Measurements from ENCODE around the gene TNFRSF19.

The TNFRSF19 gene

GRCh38 chr13:23654111-23655110 is 84.2 kb downstream of the TNFRSF19 start:
- Mint-ChIP-seq H3K9me3 (no peaks in the 10 kb centered on the region), H3K36me3 (ENCODE audit: low read depth) (no peaks in the 10 kb centered on the region), H3K4me1 (ENCODE audit: low read depth) (peaks cover 21% of the 10 kb centered on the region), H3K4me3 (no peak overlapping the region), H3K27me3 (peaks cover 10% of the 10 kb centered on the region), H3K27ac (no peak overlapping the region)
- intact Hi-C loops (cut with micrococcal nuclease) = no loop called here

GRCh38 chr13:23655321-23655720 is 85.1 kb downstream of the TNFRSF19 start:
- Mint-ChIP-seq H3K4me3 (no peak overlapping the region), H3K9me3 (no peaks in the 10 kb centered on the region), H3K27ac (no peak overlapping the region), H3K27me3 (peaks cover 10% of the 10 kb centered on the region), H3K36me3 (ENCODE audit: low read depth) (no peaks in the 10 kb centered on the region), H3K4me1 (ENCODE audit: low read depth) (peaks cover 21% of the 10 kb centered on the region)
- intact Hi-C loops (cut with micrococcal nuclease) = no loop called here

DNA sequence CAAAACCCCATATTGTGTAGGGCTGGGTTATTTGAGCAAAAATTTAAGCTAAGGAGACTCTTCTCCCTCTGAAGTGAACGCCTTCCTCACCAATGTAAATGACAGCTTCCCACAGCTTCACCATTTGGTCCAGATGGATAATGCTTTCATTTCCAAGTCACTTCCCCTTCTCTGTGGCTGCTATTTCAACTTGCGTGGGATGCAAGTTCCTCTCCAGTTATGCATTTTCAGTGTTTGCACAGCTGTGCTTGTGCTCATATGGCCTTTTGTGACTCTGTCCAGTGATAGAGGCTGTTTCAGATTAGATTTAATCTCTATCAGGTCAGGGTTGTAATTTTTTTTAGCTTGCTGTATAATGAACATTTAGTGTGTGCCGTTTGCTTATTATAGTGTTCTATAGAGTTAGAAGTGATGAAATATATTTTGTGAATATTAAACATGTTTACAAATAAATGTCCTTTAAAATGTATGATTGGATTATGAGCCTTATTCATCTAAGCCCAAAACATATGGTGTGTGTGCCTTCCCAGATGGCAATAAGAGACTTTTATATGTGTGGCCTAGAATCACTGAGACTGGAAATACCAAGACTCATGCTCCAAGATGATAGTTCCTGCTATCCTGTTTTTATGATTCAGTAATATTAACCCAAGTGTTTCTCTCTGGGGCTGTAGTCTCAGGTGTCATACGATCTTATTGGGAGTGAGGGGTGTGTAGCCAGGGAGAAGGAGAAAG is 86.6 kb downstream of the TNFRSF19 start:
- H3K27ac Mint-ChIP-seq = peak overlapping the region; percentile 75
- peaks cover 10% of the 10 kb centered on the region for H3K27me3 Mint-ChIP-seq
- no peak overlapping the region for H3K4me3 Mint-ChIP-seq
- peaks cover 8% of the 10 kb centered on the region for H3K9me3 Mint-ChIP-seq
- peaks cover 21% of the 10 kb centered on the region for H3K4me1 Mint-ChIP-seq (ENCODE audit: low read depth)
- H3K36me3 Mint-ChIP-seq (ENCODE audit: low read depth) = no peaks in the 10 kb centered on the region
- intact Hi-C loops (cut with micrococcal nuclease) = no loop called here

- Mint-ChIP-seq H3K27ac (no peak overlapping the region), H3K4me3 (no peak overlapping the region), H3K4me1 (ENCODE audit: low read depth) (peaks cover 13% of the 10 kb centered on the region), H3K9me3 (peaks cover 14% of the 10 kb centered on the region), H3K27me3 (peaks cover 5% of the 10 kb centered on the region), H3K36me3 (ENCODE audit: low read depth) (no peaks in the 10 kb centered on the region)
- intact Hi-C loops (cut with micrococcal nuclease) = no loop called here
Measured at GRCh38 chr13:23658929-23659541, 88.8 kb downstream of the TNFRSF19 start.

GRCh38 chr13:23660249-23660648 is 90.0 kb downstream of the TNFRSF19 start:
- Mint-ChIP-seq H3K27me3 (peaks cover 5% of the 10 kb centered on the region), H3K9me3 (peaks cover 14% of the 10 kb centered on the region)
- intact Hi-C loops (cut with micrococcal nuclease) = no loop called here

GRCh38 chr13:23666582-23666981 is 96.4 kb downstream of the TNFRSF19 start:
- Mint-ChIP-seq H3K9me3 (peaks cover 7% of the 10 kb centered on the region), H3K4me3 (no peak overlapping the region), H3K4me1 (ENCODE audit: low read depth) (no peaks in the 10 kb centered on the region), H3K36me3 (ENCODE audit: low read depth) (no peaks in the 10 kb centered on the region), H3K27me3 (no peaks in the 10 kb centered on the region), H3K27ac (no peak overlapping the region)
- intact Hi-C loops (cut with micrococcal nuclease) = no loop called here

More at GRCh38 chr13:23660249-23660648, 90.0 kb downstream of the TNFRSF19 start:
- no peak overlapping the region for H3K27ac Mint-ChIP-seq
- no peak overlapping the region for H3K4me3 Mint-ChIP-seq
- H3K4me1 Mint-ChIP-seq (ENCODE audit: low read depth) = peaks cover 11% of the 10 kb centered on the region
- H3K36me3 Mint-ChIP-seq (ENCODE audit: low read depth) = no peaks in the 10 kb centered on the region

GRCh38 chr13:23667750-23668149 is 97.5 kb downstream of the TNFRSF19 start:
- Mint-ChIP-seq H3K9me3 (no peaks in the 10 kb centered on the region), H3K27ac (no peak overlapping the region), H3K36me3 (ENCODE audit: low read depth) (no peaks in the 10 kb centered on the region), H3K27me3 (no peaks in the 10 kb centered on the region), H3K4me1 (ENCODE audit: low read depth) (no peaks in the 10 kb centered on the region), H3K4me3 (no peak overlapping the region)
- intact Hi-C loops (cut with micrococcal nuclease) = no loop called here

GRCh38 chr13:23668562-23668961 is 98.3 kb downstream of the TNFRSF19 start:
- intact Hi-C loops (cut with micrococcal nuclease) = no loop called here
- no peak overlapping the region for H3K27ac Mint-ChIP-seq
- H3K4me1 Mint-ChIP-seq (ENCODE audit: low read depth) = no peaks in the 10 kb centered on the region
- H3K36me3 Mint-ChIP-seq (ENCODE audit: low read depth) = no peaks in the 10 kb centered on the region
- no peaks in the 10 kb centered on the region for H3K27me3 Mint-ChIP-seq
- H3K4me3 Mint-ChIP-seq = no peak overlapping the region
- no peaks in the 10 kb centered on the region for H3K9me3 Mint-ChIP-seq

DNA sequence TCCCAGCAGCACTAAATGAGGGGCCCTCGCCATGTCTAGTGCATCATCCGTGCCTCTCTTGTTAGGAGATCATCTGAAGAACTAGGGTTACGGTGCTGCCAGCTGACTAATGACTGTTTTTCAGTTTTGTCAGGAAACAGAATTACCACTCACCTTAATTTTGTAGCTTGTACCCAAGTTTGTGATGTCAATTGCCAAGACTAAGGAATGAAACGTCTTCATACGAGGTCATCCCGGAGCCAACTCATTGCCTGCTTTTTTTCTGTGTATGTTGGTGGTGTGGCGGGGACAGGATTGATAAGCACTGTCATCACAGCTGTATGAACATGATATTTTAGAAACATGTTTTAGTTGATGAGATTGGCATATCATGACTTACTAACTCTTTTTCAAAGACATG is 100.6 kb downstream of the TNFRSF19 start:
- no peak overlapping the region for H3K4me3 Mint-ChIP-seq
- H3K9me3 Mint-ChIP-seq = no peaks in the 10 kb centered on the region
- H3K27me3 Mint-ChIP-seq = no peaks in the 10 kb centered on the region
- H3K36me3 Mint-ChIP-seq (ENCODE audit: low read depth) = no peaks in the 10 kb centered on the region
- intact Hi-C loops (cut with micrococcal nuclease) = no loop called here
- H3K4me1 Mint-ChIP-seq (ENCODE audit: low read depth) = no peaks in the 10 kb centered on the region
- H3K27ac Mint-ChIP-seq = no peak overlapping the region

- Mint-ChIP-seq H3K27ac (no peak overlapping the region), H3K4me1 (ENCODE audit: low read depth) (no peaks in the 10 kb centered on the region), H3K4me3 (no peak overlapping the region), H3K9me3 (no peaks in the 10 kb centered on the region), H3K27me3 (no peaks in the 10 kb centered on the region), H3K36me3 (ENCODE audit: low read depth) (no peaks in the 10 kb centered on the region)
- intact Hi-C loops (cut with micrococcal nuclease) = no loop called here
Measured at GRCh38 chr13:23671377-23671776, 101.2 kb downstream of the TNFRSF19 start.

GRCh38 chr13:23671897-23672296 is 101.7 kb downstream of the TNFRSF19 start:
- Mint-ChIP-seq H3K27ac (no peak overlapping the region), H3K27me3 (no peaks in the 10 kb centered on the region), H3K36me3 (ENCODE audit: low read depth) (no peaks in the 10 kb centered on the region), H3K4me1 (ENCODE audit: low read depth) (no peaks in the 10 kb centered on the region), H3K9me3 (no peaks in the 10 kb centered on the region), H3K4me3 (no peak overlapping the region)
- intact Hi-C loops (cut with micrococcal nuclease) = no loop called here

- H3K4me3 Mint-ChIP-seq = no peak overlapping the region
- no peaks in the 10 kb centered on the region for H3K9me3 Mint-ChIP-seq
- H3K27me3 Mint-ChIP-seq = no peaks in the 10 kb centered on the region
- no peaks in the 10 kb centered on the region for H3K4me1 Mint-ChIP-seq (ENCODE audit: low read depth)
- H3K27ac Mint-ChIP-seq = no peak overlapping the region
- H3K36me3 Mint-ChIP-seq (ENCODE audit: low read depth) = no peaks in the 10 kb centered on the region
- intact Hi-C loops (cut with micrococcal nuclease) = no loop called here
Measured at GRCh38 chr13:23672616-23673015, 102.4 kb downstream of the TNFRSF19 start.

- no peaks in the 10 kb centered on the region for H3K27me3 Mint-ChIP-seq
- no peaks in the 10 kb centered on the region for H3K9me3 Mint-ChIP-seq
- H3K27ac Mint-ChIP-seq = no peak overlapping the region
- H3K36me3 Mint-ChIP-seq (ENCODE audit: low read depth) = no peaks in the 10 kb centered on the region
- no peaks in the 10 kb centered on the region for H3K4me1 Mint-ChIP-seq (ENCODE audit: low read depth)
- H3K4me3 Mint-ChIP-seq = no peak overlapping the region
- intact Hi-C loops (cut with micrococcal nuclease) = no loop called here
Measured at GRCh38 chr13:23673354-23673753, 103.1 kb downstream of the TNFRSF19 start.

Data from dendritic cell treated with granulocyte-macrophage colony-stimulating factor and Interleukin-4, amounts not matched to agents 40 ng/mL and 50 ng/mL, for 4 days (primary cell).